K562 (cell line): ENCODE measurements around the gene BMP6. TPM values are rescaled to one million over a fixed set of nuclear protein-coding genes. Genes with fewer than 3 reads are reported as not detected.
A peak's percentile ranks its signal among the peaks of the same experiment; 100 is the strongest.

ENCODE experiments used
- ATAC-seq: fragments of 200-7000 bp; cut with Tn5 transposase; 3 replicates; pipeline ENCODE4 v1.9.1; 2020; ENCODE audit warnings: moderate library complexity
- BruUV-seq: library from RNA; stranded (reverse); fragments of 400-500 nt; replicated peaks from 2 replicates; lab custom pipeline; 2021; lab: Mats Ljungman, UMichigan
- CTCF ChIA-PET: fragments of 300-600 bp; formaldehyde crosslinking; extraction: SDS; loops from one replicate; lab custom pipeline; 2021; ENCODE audit warnings: low intra/inter-chr PET ratio; lab: Yijun Ruan, JAX
- POLR2A ChIA-PET: fragments of 300-600, 350-650 bp; sonication (Branson Sonifier 250); formaldehyde crosslinking; extraction: SDS; loops from one replicate; lab custom pipeline; 2021; ENCODE audit warnings: antibody characterized with exemption, inconsistent platforms; lab: Yijun Ruan, JAX
- DNase-seq, 4 experiments: peaks; one replicate each; pipeline versions ENCODE4 v3.0.0 to v3.0.0-alpha.2; 2011 to 2018; ENCODE audit warnings: low spot score in 3 of 4, mixed read lengths in 3 of 4; ENCODE audit errors: extremely low read depth in 1 of 4
- FAIRE-seq: peaks from 2 replicates; lab custom pipeline; 2011; peaks lifted over from hg19 to GRCh38; lab: Jason Lieb, UNC
- H2AFZ ChIP-seq: 2 replicates; pipeline ENCODE4 v1.6.0; 2011; ENCODE audit warnings: low read depth, low read length, control low read depth, inconsistent platforms
- H3K27ac ChIP-seq: fragments of 200-600 bp; 3 replicates; pipeline ENCODE4 v1.8.0; 2011; ENCODE audit warnings: low read depth, mild to moderate bottlenecking, control low read depth, inconsistent platforms, low read length, moderate library complexity, mixed read lengths; ENCODE audit errors: extremely low read depth
- H3K27me3 ChIP-seq, 2 experiments: fragments of 300-600 bp in 1 of 2; 2 replicates in 1 of 2; 3 replicates in 1 of 2; pipeline versions ENCODE4 v1.6.0 to v1.8.0; 2011; ENCODE audit warnings: inconsistent platforms in 2 of 2, low read length in 2 of 2, mild to moderate bottlenecking in 1 of 2, mixed read lengths in 1 of 2, moderate library complexity in 1 of 2; ENCODE audit not compliant: control insufficient read depth in 2 of 2, insufficient read depth in 2 of 2
- H3K36me3 ChIP-seq: fragments of 300-600 bp; 3 replicates; pipeline ENCODE4 v1.8.0; 2011; ENCODE audit warnings: mild to moderate bottlenecking, low read length, inconsistent platforms; ENCODE audit not compliant: control insufficient read depth, insufficient read depth
- H3K4me1 ChIP-seq, 2 experiments: fragments of 200-600 bp in 1 of 2; replicated peaks in 1 of 2; 2 replicates in 1 of 2; 3 replicates in 1 of 2; pipeline versions ENCODE4 v1.5.1 to v1.8.0; 2011; ENCODE audit warnings: inconsistent platforms in 2 of 2, low read length in 2 of 2, mild to moderate bottlenecking in 1 of 2, mixed read lengths in 1 of 2, moderate library complexity in 1 of 2; ENCODE audit not compliant: control insufficient read depth in 2 of 2, insufficient read depth in 2 of 2
- H3K4me2 ChIP-seq: 2 replicates; pipeline ENCODE4 v1.6.1; 2011; ENCODE audit warnings: low read length, control low read depth, inconsistent platforms, mixed read lengths; ENCODE audit not compliant: insufficient read depth
- H3K4me3 ChIP-seq: fragments of 200-600 bp; sonication (generic), shearing (Covaris generic); 2 replicates; pipeline ENCODE4 v1.5.1; 2016; ENCODE audit warnings: control low read depth, inconsistent platforms
- H3K79me2 ChIP-seq: fragments of 200-600 bp; 3 replicates; pipeline ENCODE4 v1.8.0; 2011; ENCODE audit warnings: low read length, inconsistent platforms; ENCODE audit not compliant: control insufficient read depth, insufficient read depth
- H3K9ac ChIP-seq, 2 experiments: 2 replicates each; pipeline versions ENCODE4 v1.6.0 to v1.6.1; 2011; ENCODE audit warnings: low read depth in 2 of 2, low read length in 2 of 2, control low read depth in 1 of 2, inconsistent platforms in 1 of 2, mild to moderate bottlenecking in 1 of 2, mixed read lengths in 1 of 2; ENCODE audit not compliant: insufficient read depth in 1 of 2
- H3K9me1 ChIP-seq: one replicate; pipeline ENCODE4 v1.6.0; 2011; ENCODE audit warnings: inconsistent platforms, mild to moderate bottlenecking, low read length, moderate library complexity; ENCODE audit not compliant: control insufficient read depth, insufficient read depth
- H3K9me3 ChIP-seq: replicated peaks from 2 replicates; pipeline ENCODE4 v1.5.1; 2011; ENCODE audit warnings: low read depth, low read length, inconsistent platforms; ENCODE audit not compliant: control insufficient read depth, insufficient read depth
- H4K20me1 ChIP-seq: replicated peaks from 2 replicates; pipeline ENCODE4 v1.6.1; 2011; ENCODE audit warnings: low read length, inconsistent platforms, mixed read lengths; ENCODE audit not compliant: control insufficient read depth, insufficient read depth
- MAFK ChIP-seq: IDR thresholded peaks from 2 replicates; pipeline ENCODE4 v1.6.1; 2011; ENCODE audit warnings: low read length, improper control_type of control experiment
- SPI1 ChIP-seq: IDR thresholded peaks from 2 replicates; pipeline ENCODE4 v1.6.1; 2011; ENCODE audit warnings: low read depth, low read length, control low read depth, borderline replicate concordance
- SRSF3 ChIP-seq: fragments of 200-400 bp; formaldehyde crosslinking; IDR thresholded peaks from 2 replicates; pipeline ENCODE4 v1.6.1; 2016; ENCODE audit warnings: mild to moderate bottlenecking, low read length, moderate library complexity; ENCODE audit not compliant: insufficient read depth
- ZNF668 ChIP-seq: fragments of 250-450 bp; sonication (Bioruptor Pico); IDR thresholded peaks from 2 replicates; pipeline ENCODE4 v1.8.0; 2022; ENCODE audit warnings: mild to moderate bottlenecking, inconsistent platforms
- ZNF778 ChIP-seq: fragments of 450-650 bp; formaldehyde crosslinking; IDR thresholded peaks from 2 replicates; pipeline ENCODE4 v1.4.0; 2020; ENCODE audit warnings: mild to moderate bottlenecking, moderate library complexity
- WGBS: fragments of 100-300 bp; shearing (Covaris generic); methylation state at CpG from one replicate; pipeline ENCODE4 v1.1.6; 2016; ENCODE audit warnings: low coverage, mixed read lengths; ENCODE audit not compliant: insufficient coverage; ENCODE audit errors: missing lambda C conversion rate; 5-methylcytosine and 5-hydroxymethylcytosine counted together
- in situ Hi-C: fragments of 300-500 bp; cut with MboI; formaldehyde crosslinking; loops from 4 replicates; pipeline ENCODE4 v1.15.0; 2018; ENCODE audit warnings: inconsistent platforms, mixed read lengths
- intact Hi-C: fragments of 100-400 bp; cut with micrococcal nuclease; formaldehyde crosslinking; loops from 2 replicates; pipeline ENCODE4 v1.14.2; 2022
- polyA plus RNA-seq, 8 experiments: library from polyadenylated mRNA; depleted of rRNA in 4 of 8; stranded (reverse) in 5 of 8; unstranded in 3 of 8; fragments of >200 nt; fragmentation: Nextera tagmentation in 2 of 8; fragmentation: Illumina TruSeq in 1 of 8; extraction: Ambion mirVana in 2 of 8; extraction: Trizol in 1 of 8; gene quantifications; 2 replicates each; pipeline versions ENCODE4 v1.2.1 to v1.2.3, GENCODE V29; 2011 to 2014; ENCODE audit warnings: inconsistent platforms in 1 of 8, missing spikeins in 1 of 8
- total RNA-seq, 7 experiments: library from RNA; depleted of rRNA in 6 of 7; stranded (reverse); fragments of >200 nt in 6 of 7; fragmentation: Illumina TruSeq in 2 of 7; extraction: Trizol in 2 of 7; gene quantifications; 2 replicates each; pipeline versions ENCODE4 v1.2.1 to v1.2.3, GENCODE V29; 2011 to 2021; ENCODE audit warnings: low replicate concordance in 1 of 7
- TF ChIP-seq, protein P1 (sequence below): IDR thresholded peaks from 2 replicates; pipeline ENCODE4 v1.6.1; 2016; ENCODE audit warnings: missing genetic modification characterization, missing compliant biosample characterization

The BMP6 gene
- total and polyA plus RNA-seq, 9 of the 15 experiments (the other 6 are each of a cell fraction or from before 2014, with no cell fraction given) = 0.01 to 0.13 (median 0.06) TPM; not detected in 3

DNA sequence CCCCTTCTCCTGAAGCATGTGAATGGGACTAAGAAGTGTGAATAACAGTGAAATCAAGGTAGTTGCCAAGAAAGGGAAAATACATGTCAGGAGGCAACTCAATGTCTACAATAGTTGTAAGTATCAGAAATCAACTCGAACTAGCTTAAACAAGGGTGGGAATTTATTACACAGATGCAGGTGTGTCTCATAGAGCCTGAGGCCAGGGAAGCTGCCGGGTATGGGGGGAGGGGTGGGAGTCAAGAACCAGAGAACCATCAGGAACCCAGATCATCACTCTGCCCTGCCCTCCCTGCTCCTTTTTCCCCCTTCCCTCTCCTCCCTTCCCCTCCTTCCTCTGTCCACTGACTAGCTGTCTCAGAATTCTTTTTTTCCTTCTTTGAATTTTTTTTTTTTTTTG is 34.9 kb upstream of the BMP6 start:
- no peak for FAIRE-seq
- no TSS peak for BruUV-seq
- no peak overlapping the region for H3K27ac ChIP-seq
- POLR2A ChIA-PET = interaction anchor here (1.0 kb wide), 1 partner anchor 76 kb away, joined by 3 read pairs; no protein-coding TSS in a partner anchor
- no peaks in the 10 kb centered on the region for H3K36me3 ChIP-seq
- ATAC-seq = no peak
- H3K9me1 ChIP-seq = no peaks in the 10 kb centered on the region
- no peak overlapping the region for H3K4me2 ChIP-seq
- intact Hi-C loops = no loop called here
- WGBS = 17% methylated on average over 2 of the region's 2 CpGs
- no peaks in the 10 kb centered on the region for H3K79me2 ChIP-seq
- H3K4me1 ChIP-seq = peaks cover 24 to 32% of the 10 kb centered on the region in 2 experiments
- no peaks in the 10 kb centered on the region for H3K9me3 ChIP-seq
- H3K27me3 ChIP-seq = peaks cover 0 to 4% of the 10 kb centered on the region in 2 experiments; a peak in 2 of 5 replicates
- TF ChIP-seq SPI1 (no peak), MAFK (no peak), SRSF3 (no peak), ZNF778 (no peak), ZNF668 (CRISPR knock-in tag) (no peak)
- TF ChIP-seq, protein P1, sequence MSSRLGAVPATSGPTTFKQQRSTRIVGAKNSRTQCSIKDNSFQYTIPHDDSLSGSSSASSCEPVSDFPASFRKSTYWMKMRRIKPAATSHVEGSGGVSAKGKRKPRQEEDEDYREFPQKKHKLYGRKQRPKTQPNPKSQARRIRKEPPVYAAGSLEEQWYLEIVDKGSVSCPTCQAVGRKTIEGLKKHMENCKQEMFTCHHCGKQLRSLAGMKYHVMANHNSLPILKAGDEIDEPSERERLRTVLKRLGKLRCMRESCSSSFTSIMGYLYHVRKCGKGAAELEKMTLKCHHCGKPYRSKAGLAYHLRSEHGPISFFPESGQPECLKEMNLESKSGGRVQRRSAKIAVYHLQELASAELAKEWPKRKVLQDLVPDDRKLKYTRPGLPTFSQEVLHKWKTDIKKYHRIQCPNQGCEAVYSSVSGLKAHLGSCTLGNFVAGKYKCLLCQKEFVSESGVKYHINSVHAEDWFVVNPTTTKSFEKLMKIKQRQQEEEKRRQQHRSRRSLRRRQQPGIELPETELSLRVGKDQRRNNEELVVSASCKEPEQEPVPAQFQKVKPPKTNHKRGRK = 0 out of 2 replicates have a peak, but pooled peaks have one; percentile 23
- TF ChIP-seq, all 486 proteins: peak for 1
- CTCF ChIA-PET = no interaction called here
- no peak for DNase-seq
- H4K20me1 ChIP-seq = no peaks in the 10 kb centered on the region
- H3K4me3 ChIP-seq = no peak overlapping the region
- no peak overlapping the region for H2AFZ ChIP-seq
- in situ Hi-C loops = no loop called here
- no peak overlapping the region for H3K9ac ChIP-seq
